HG03066 (cell line): ENCODE results near the gene RAPGEF5.

Experiments
- ATAC-seq: cut with Tn5 transposase; IDR thresholded peaks from one replicate; pipeline ENCODE4 v1.9.1; 2021; ENCODE audit warnings: low read depth; ENCODE audit not compliant: unreplicated experiment

RAPGEF5 gene

DNA sequence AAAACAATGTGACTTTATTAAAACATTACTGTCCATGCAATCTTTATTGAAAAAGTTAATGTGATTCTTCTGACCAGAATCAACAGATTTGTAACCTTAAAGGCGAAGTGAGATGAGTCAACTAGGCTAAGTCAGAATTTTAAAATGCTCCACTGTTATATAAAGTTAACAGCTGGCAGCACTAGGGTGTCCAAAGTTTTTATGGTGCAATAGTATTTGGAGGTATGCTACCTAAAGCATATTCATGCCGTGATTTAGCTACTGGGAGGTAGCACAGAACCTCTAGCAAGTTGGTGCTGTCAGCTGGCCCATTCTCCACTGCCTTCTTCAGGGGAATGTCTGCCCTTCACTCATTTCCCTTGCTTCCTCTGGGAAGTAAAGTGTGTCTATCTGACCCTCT is 126.7 kb downstream of the RAPGEF5 start:
- ATAC-seq, result no peak

DNA sequence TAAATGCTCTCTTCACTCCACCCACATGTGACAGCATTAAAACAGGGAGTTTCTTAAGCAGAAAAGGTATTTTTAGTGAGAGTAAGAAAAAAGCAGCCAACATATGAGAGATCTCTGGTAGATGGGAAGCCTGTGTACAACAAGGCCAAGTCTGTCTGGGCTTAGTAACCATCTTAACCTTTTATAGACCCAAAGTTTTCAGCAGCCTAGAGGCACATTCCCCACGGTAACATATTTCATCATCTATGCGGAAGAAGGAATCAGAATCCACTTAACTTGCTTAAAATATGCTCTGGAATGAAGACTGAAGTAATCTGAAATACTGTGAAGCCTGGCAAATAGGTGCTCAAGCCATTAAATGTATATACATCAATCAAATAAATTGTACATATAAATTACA is 127.8 kb downstream of the RAPGEF5 start:
- ATAC-seq, result no peak

DNA sequence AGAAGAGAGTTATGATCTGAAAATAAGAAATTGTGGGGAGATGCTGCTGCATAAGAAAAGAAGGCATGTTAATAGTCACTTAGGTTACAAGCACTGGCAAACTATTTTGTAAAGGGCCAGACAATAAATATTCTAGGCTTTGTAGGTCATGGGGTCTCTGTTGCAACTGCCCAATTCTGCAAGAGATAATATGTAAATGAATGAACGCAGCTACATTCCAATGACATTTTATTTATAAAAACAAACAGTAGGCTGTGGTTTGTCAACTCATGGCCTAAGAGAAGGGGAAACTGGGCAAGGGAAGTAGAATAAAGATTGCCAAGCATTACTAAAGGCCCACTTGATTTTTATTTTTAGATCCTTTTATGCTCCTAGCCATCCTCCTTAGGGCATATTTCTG is 133.1 kb downstream of the RAPGEF5 start:
- ATAC-seq, result no peak

DNA sequence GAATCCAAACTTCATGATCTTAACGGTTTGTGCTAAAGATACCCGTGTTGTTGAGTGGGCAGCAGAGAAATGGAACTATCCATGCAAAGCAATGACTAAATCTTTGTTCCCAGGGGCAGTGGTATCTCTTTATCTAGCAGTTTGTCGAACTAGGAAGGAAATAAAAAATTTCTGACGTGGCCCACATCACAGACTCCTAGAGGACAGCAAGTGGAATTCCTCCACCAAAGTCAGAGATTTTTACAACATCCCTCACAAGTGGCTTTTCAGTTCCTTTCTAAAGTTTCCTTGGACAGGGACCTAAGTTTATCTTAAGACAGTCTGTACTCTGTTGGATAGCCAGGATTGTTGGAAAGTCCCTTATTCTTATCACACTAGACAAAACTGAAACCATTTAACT is 136.0 kb downstream of the RAPGEF5 start:
- no peak for ATAC-seq

DNA sequence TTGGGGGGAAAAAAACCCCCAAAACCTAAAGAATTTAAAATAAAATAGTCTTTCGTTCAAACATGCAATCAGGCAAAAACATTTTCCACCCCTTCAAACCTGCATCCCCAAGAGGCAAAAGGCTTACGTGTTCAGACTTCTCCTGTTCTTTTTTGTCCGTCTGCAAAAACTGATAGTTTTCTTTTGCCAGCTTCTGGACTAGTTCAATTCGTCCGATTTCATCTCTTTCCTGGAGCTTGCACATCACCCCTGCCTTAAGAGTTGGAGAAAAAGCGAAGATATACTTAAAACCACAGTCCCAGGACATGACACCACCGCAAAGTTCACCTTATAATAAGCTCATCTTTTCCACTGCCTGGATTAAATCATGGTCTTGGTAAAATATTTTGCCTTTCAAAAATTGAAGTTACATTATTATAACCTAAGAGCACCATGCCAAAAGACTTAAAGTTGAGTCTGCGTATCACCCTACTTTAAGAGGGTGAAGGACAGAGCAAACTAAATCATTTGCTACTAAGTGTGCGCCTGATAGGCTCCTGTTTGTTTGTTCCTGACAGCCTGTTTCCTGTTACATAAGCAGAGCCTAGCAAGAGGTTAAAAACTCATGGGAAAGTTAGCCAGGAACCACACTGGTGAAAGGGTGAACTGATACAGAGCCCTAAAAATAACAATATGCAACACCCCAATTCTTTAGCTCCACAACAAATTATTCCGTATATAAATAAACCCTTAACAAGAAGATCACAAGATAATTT is 137.0 kb downstream of the RAPGEF5 start:
- no peak for ATAC-seq

DNA sequence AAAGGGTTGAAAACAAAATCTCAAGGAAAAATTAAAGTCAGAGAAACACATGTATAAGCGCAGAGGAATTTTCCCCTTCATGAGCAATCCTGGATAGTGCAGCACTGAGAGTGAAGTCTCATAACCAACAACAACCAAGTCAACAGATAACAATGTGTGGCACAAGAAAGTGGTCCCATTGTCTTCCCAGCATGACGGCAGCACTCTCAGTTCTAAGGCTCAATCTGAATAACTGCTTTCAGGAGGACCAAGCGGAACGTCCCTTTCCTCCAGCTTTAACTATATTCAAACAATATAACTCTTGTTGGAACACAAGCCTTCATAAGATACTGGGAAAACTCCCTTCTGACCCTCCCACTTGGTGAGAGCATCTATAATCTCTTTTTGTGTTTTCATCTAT is 137.9 kb downstream of the RAPGEF5 start:
- ATAC-seq, result no peak

DNA sequence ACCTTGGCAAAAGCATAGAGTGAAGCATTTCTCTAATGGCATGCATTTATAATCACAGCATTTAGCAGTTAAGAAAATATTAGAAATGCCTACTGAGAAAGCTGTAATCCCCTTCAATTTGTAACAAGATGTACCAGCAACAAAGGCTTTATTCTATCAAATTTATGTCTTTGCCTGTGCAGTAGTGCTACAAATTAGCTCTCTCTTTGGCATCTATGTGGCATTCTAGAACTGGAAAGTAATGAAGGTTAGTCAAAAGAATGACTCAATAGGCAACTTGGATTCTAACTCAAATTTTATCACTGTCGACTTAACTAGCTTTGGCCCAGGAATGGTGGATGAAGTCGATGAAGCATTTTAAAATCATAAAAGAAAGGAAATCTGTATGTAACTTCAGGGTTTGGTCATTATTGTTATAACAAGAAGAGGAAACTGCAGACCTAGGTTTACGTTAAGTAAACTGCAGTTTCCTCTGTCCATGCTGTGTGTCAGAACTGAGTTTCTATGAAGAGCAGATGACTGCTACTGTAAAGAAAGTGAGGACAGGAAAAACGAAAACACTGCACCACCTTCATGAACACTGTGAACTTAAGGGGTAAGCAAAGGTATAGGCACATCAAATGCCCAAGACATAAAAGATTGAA is 140.0 kb downstream of the RAPGEF5 start:
- ATAC-seq, result no peak

DNA sequence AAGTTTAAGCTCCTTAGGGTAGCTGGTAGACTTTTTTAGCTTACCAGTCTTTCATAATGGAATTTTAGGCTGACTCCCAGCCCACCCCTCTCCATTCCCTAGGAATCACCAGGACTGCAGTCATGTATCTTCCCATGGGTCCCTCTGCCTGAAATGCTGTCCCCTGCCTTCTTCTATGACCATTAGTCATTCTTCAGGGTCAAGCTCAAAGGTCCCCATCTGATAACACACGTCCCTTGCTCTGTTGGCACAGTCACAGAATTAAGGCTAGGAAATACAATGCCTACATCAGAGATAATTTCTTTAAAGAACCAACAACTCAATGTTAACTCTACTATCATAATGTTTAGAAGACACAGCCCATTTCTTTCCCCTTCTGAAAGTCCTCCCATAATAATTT is 140.6 kb downstream of the RAPGEF5 start:
- no peak for ATAC-seq

DNA sequence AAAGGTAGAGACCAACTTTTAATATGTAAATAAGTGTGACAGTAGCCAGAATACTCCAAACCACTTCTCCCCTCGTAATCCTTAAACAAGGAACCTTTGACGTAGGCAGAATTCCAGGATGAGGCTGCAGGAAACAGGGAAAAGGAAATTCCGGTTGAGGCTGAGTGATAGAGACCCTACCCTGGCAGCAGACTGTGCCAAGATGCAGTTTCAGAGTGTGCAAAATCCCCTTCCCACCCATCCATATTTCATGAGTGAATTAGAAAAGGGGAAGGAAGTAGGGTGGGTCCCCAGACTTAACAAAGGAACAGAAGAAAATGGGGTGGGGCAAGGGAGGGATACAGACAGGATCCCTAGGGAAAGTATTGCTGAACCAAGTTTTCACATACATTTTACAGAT is 143.0 kb downstream of the RAPGEF5 start:
- ATAC-seq, result no peak

DNA sequence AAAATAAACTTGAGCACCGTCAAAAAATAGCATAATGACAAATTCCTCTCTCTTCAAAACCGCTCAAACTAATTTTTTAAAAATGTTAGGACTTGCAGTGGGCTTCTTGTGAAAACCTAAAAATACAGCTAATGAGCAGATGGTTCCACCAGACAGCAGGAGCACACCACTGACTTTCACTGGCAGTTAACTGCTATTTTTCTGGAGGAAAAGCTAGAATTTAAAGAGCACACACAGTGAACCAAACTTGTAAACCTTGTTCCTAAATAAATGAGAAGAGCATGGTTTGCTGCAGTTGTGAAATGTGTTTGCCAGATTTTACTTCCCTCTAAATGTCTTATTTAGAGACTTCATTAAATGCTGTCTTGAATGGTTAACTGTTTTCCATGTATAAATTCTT is 143.9 kb downstream of the RAPGEF5 start:
- no peak for ATAC-seq

DNA sequence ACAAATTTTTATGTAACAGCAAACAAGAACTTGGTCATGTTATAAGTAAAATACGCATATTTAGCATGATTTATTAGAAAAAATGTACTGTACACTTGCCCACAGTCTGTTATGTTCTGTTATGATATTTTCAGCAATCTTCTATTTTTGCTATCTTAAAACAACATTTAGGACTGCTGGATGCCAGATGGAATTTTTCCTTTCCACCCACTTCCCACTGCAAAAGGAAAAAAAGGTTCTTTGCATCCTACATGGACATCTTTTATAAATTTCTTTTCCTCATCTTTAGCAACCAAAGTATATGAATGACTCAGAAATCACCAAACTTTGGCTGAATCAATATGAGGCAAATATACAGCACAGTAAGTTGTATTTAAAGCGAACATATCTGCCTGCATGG is 146.0 kb downstream of the RAPGEF5 start:
- no peak for ATAC-seq

DNA sequence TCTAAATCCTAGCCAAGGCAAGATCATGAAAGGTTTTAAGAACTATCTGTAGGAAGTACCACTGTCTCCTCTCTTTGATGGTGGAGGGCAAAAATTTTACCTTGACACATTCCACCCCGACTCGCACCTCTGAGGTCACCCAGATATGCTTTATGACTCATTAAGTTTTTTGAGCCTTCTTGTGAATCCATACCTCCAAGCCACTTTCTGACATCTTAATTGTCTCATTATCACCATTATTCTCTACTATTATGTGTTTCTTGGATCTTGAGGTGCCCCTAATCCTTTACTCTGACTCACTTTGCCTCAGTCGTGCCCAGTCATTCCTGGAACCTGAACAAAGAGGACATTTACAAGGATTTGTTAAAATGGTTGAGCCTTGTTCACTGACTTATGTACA is 146.6 kb downstream of the RAPGEF5 start:
- ATAC-seq, result no peak

DNA sequence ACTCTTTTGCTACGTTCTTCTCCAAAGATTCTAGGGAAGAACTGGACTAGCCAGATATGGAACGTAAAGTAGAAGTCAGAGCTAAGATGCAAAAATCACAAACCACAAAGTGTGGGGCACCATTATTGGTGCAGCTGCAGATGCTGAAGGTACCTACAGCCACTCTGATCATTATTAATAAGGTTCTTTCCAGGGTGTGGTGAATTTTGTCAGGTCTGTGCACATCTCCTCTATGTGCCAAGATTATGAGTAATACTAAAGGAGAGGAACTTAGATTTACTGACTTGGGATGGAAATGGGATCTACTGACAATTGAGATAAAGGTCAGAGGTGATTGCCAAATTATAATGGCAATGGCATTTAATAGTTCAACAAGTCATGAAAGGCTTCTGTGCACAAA is 148.2 kb downstream of the RAPGEF5 start:
- no peak for ATAC-seq

DNA sequence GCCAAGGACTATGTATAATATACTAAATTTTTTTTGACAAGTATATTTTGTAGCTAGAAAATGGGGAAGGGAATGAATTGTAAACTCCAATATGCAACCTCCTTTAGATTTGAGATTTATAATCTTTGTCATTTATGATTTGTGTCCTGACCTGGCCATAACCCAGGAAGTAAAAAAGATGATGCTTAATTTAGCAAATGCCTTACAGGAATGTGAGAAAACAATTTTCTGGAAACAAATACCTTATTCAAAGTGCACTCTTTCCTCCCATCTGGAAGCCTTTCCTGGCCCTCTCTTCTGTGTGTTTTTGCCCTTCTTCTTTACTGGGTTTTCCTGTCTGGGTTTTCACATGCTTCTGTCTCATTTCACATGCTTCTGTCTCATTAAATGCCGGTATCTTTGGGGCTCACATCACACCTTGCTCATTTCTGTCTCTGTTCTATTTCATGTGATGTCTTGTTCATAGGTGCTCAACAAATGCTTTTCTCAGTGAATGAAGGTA is 149.2 kb downstream of the RAPGEF5 start:
- no peak for ATAC-seq

DNA sequence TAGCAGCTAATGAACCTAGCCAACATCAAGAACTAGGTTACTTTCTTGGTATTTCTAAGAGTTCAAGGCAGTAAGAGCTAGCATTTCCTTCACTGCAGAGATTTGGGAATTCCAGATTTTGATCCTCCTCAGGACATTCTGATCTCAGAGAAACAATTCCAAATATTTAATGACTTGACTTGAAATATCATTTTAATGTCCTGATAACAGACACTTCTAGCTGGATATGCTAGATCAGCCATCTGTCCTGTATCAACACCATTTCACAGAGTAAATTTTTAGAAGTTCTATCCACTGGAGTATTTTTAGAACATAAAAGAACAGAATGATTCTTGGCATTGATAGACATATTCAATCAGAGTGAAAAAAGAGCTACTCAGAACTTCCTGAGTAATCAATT is 151.3 kb downstream of the RAPGEF5 start:
- ATAC-seq, result no peak

DNA sequence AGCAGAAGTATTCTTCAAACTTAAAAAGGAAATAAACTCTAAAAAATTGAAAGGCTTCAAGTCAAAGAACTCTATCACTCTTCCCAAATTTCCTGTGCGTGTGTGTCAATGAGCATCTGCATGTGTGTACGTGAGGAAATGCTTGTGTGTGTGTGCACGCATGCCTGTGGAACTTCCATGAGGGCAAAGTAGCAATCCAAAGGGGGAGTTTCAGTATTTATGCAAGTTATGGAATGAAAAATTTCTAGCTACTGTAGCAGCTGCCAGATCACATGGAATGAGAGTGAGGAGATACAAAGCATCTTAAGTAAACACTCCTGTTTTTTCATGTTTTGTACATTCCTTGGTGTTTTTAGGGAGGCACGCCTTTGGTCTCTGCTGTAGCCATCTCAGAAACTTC is 152.6 kb downstream of the RAPGEF5 start:
- no peak for ATAC-seq

DNA sequence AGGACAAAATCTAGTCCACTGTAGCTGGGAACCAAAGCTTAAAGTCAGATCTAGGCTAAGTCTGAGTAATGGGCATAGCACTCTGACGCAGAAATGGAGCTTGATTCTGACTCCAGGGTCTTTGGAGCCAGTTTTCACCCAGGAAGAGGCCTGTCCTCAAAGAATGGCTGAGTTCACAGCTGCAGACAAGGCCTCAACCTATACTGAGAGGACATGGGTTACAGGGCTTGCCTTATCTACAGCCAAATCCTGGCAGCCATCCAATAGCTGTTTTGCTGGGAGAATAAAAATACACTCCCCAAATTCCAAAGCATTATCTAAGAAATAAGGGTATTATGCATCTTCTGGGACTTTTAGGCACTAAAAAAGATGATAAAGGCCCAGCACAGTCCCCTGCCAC is 154.8 kb downstream of the RAPGEF5 start:
- no peak for ATAC-seq

DNA sequence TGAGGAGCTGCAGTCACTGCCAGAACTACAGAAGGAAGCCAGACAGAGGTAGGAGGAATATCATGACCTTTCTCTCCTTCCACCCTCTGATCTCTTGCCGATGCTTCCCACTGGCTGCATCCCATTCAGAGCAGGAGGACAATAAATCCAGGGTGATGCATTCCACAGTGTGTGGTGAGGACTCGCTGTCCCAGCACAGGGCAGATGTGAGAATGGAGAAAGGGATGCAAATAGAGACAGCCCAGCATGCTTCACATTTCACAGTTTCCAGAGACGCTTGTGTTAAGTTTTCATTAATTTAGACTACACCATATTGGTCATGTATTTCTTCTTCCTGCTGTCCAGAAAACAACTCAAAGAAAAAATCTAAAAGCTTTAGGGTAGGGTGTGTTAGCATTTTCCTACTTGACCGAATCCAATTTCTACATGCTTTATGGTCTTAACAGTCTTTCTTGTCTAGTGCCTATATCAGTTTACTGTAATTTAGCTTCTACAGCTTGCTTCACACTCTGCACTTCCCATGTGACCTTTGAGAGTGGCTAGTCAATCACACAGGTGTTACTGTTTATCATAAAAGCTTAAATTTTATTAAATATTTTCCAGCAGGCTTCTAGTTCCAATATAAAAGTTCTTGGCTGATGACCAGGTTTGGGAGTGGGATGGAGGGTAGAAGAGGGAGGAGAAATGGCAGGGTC is 155.6 kb downstream of the RAPGEF5 start:
- ATAC-seq, result no peak

DNA sequence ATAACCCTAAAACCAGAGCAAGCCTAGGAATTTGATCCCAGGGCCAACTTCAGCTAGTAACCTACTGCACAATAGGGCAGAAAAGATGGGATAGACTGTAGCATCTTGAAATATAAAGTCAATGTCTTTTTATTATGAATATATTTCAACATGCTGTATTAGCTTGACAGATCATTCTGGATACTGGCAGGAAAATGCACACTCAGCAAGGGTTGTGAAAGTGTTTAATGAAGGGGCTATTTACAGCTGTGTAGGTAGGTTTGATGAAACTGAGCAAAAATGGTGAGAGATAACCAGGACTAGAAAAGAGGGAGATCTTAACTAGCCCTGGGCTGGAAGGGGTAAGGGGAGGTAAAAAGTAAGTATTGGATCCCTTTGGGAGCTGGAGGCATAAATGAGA is 156.2 kb downstream of the RAPGEF5 start:
- ATAC-seq, result no peak

DNA sequence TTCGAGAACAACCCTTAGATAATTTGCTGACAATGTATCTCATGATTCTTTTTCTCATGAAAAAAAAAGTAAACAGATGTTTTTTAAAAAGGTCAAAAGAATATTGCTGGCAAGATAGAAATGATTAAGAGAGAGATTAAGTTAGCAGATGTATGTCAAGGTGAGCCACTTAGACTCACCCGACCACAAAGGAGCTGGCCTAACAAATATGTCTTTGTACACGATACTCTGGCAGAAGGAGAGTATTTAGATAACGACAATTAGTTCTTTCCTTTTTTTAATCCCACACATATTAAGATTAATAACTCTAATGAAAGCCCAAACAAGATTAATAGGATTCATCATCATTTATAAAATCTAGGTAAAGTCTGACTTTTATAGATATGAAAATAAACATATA is 156.7 kb downstream of the RAPGEF5 start:
- ATAC-seq, result no peak

DNA sequence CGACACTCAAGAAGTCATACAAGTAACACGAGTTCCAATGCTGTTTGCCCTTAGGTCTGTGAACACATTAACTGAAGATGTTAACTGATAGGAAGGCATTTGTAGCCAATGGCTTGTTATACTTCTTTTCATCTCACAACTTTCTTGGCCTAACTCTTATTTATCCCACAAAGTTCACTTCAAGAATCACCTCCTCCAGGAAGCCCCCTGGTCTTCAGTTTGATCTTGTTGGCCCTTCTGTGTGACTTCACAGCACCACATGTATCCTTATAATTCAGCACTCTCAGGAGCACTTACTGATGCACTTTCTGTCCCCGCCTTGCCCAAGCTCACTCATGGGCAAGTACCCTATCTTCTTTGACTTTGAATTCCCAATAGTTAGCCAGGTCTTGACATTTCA is 159.6 kb downstream of the RAPGEF5 start:
- ATAC-seq, result no peak

DNA sequence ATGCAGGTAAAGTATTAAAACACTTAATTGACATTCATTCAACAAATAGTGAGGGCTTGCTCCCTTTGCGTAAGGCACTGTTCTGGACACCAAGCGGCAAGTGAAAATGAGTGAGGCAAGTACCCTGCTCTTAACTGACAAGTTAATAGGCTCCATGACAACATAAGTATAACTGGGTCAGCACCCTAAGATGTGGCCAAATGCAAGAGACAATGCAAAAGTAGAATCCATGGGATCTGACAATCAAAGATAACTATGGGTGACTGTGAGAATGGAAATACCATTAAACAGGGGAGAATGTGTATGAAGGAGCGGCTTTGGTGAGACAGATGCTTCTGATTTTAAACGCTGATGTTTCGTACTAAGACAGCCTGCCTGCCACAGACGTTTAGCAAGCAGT is 160.5 kb downstream of the RAPGEF5 start:
- no peak for ATAC-seq
